ENCODE data around the gene ARMC9. TPM values are rescaled to one million over a fixed set of nuclear protein-coding genes. Genes with fewer than 3 reads are reported as not detected.

The ARMC9 gene
- total RNA-seq, 1 experiment from 2014 or later: 3.3 TPM

DNA sequence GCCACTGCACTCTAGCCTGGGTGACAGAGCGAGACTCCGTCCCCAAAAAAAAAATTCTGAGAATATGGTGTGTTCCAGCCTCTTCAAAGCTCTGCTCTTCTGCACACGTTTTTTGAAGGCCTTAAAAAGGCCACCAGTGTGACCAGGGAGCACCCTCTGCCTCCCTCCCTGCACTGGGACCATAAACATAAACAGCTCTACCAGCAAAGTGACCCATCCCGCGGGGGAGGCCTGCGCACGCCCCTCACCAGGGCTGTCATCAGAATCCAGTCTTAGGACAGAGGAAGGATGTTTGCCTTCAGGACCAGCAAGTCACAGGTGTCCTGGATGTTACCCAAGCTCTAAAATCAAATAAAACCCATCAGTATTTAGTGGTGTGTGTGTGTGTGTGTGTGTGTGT is 173.9 kb downstream of the ARMC9 start:
- POLR2A ChIA-PET: interaction anchor here (0.7 kb wide), 1 partner anchor 81 kb away, joined by 3 read pairs; no protein-coding TSS in a partner anchor
- Histone ChIP-seq H3K4me1 (peaks cover 11% of the 10 kb centered on the region; the same call in 1 of the 2 replicates), H3K4me3 (ENCODE audit: low read depth, low read length) (no peak overlapping the region), H3K27me3 (replicated peaks; ENCODE audit: control insufficient read depth, insufficient read depth, low read length) (no peaks in the 10 kb centered on the region), H3K9me3 (no peaks in the 10 kb centered on the region), H3K36me3 (ENCODE audit: control insufficient read depth, insufficient read depth, low read length) (no peaks in the 10 kb centered on the region)
- intact Hi-C loops (cut with micrococcal nuclease; ENCODE audit: unreplicated experiment): no loop called here
- no TSS peak for BruUV-seq (replicated peaks)
- Mint-ChIP-seq H3K27ac (ENCODE audit: unreplicated experiment) (no peak overlapping the region), H3K27me3 (ENCODE audit: insufficient read depth, unreplicated experiment) (no peaks in the 10 kb centered on the region), H3K4me3 (ENCODE audit: unreplicated experiment) (no peak overlapping the region), H3K36me3 (ENCODE audit: insufficient read depth, unreplicated experiment) (no peaks in the 10 kb centered on the region), H3K4me1 (ENCODE audit: low read depth, unreplicated experiment) (no peaks in the 10 kb centered on the region), H3K9me3 (ENCODE audit: unreplicated experiment) (no peaks in the 10 kb centered on the region)
- no peak for DNase-seq
- TF ChIP-seq CTCF (IDR thresholded peaks at IDR 0.05; ENCODE audit: insufficient read depth in 1 of 2, low read depth in 1 of 2, low read length in 1 of 2, severe bottlenecking in 1 of 2, unreplicated experiment in 1 of 2): no peak
- CTCF ChIA-PET: no interaction called here

GRCh38 chr2:231373184-231373583 is 174.8 kb downstream of the ARMC9 start:
- no peak overlapping the region for H3K4me3 Mint-ChIP-seq (ENCODE audit: unreplicated experiment)
- no peaks in the 10 kb centered on the region for H3K27me3 ChIP-seq (replicated peaks; ENCODE audit: control insufficient read depth, insufficient read depth, low read length)
- H3K9me3 Mint-ChIP-seq (ENCODE audit: unreplicated experiment): no peaks in the 10 kb centered on the region
- DNase-seq: no peak
- no peaks in the 10 kb centered on the region for H3K36me3 Mint-ChIP-seq (ENCODE audit: insufficient read depth, unreplicated experiment)
- ChIA-PET CTCF (no interaction called here), POLR2A (no interaction called here)
- no TSS peak for BruUV-seq (replicated peaks)
- H3K36me3 ChIP-seq (ENCODE audit: control insufficient read depth, insufficient read depth, low read length): no peaks in the 10 kb centered on the region
- H3K27ac Mint-ChIP-seq (ENCODE audit: unreplicated experiment): no peak overlapping the region
- H3K27me3 Mint-ChIP-seq (ENCODE audit: insufficient read depth, unreplicated experiment): no peaks in the 10 kb centered on the region
- no peaks in the 10 kb centered on the region for H3K9me3 ChIP-seq
- H3K4me1 Mint-ChIP-seq (ENCODE audit: low read depth, unreplicated experiment): no peaks in the 10 kb centered on the region
- H3K4me3 ChIP-seq (ENCODE audit: low read depth, low read length): no peak overlapping the region
- peaks cover 15% of the 10 kb centered on the region for H3K4me1 ChIP-seq
- intact Hi-C loops (cut with micrococcal nuclease; ENCODE audit: unreplicated experiment): no loop called here
- no peak for TF ChIP-seq CTCF (IDR thresholded peaks at IDR 0.05; ENCODE audit: insufficient read depth in 1 of 2, low read depth in 1 of 2, low read length in 1 of 2, severe bottlenecking in 1 of 2, unreplicated experiment in 1 of 2)

DNA sequence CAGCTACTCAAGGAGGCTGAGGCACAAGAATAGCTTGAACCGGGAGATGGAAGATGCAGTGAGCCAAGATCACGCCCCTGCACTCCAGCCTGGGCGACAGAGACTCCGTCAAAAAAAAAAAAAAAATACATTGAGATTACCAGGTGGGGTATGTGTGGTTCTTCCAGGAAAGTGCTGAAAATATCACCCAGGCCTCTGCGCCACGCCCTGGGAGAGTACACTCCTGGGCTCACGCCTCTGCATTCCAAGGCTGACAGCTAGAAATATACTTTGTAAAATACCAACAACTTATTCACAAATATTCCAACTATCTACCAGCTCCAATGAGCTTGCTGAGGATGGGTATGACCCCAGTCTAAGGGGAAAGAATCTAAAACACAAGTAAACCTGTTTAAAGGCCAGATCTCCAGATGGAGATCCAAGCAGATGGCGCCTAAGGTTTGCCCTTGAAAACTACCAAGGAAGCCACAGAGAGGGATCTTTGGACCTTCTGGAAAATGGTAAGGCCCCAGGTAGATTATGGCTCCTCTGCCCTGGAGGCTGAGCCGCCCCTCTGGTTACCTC is 175.4 kb downstream of the ARMC9 start:
- Mint-ChIP-seq H3K27me3 (ENCODE audit: insufficient read depth, unreplicated experiment) (no peaks in the 10 kb centered on the region), H3K4me3 (ENCODE audit: unreplicated experiment) (no peak overlapping the region), H3K9me3 (ENCODE audit: unreplicated experiment) (no peaks in the 10 kb centered on the region), H3K27ac (ENCODE audit: unreplicated experiment) (no peak overlapping the region), H3K36me3 (ENCODE audit: insufficient read depth, unreplicated experiment) (no peaks in the 10 kb centered on the region), H3K4me1 (ENCODE audit: low read depth, unreplicated experiment) (no peaks in the 10 kb centered on the region)
- BruUV-seq (replicated peaks): no TSS peak
- intact Hi-C loops (cut with micrococcal nuclease; ENCODE audit: unreplicated experiment): no loop called here
- ChIA-PET POLR2A (no interaction called here), CTCF (no interaction called here)
- Histone ChIP-seq H3K4me3 (ENCODE audit: low read depth, low read length) (no peak overlapping the region), H3K36me3 (ENCODE audit: control insufficient read depth, insufficient read depth, low read length) (no peaks in the 10 kb centered on the region), H3K9me3 (no peaks in the 10 kb centered on the region), H3K27me3 (replicated peaks; ENCODE audit: control insufficient read depth, insufficient read depth, low read length) (no peaks in the 10 kb centered on the region), H3K4me1 (peaks cover 21% of the 10 kb centered on the region)
- TF ChIP-seq CTCF (IDR thresholded peaks at IDR 0.05; ENCODE audit: insufficient read depth in 1 of 2, low read depth in 1 of 2, low read length in 1 of 2, severe bottlenecking in 1 of 2, unreplicated experiment in 1 of 2): no peak
- no peak for DNase-seq
